Neural cell (in vitro differentiated cells): ENCODE data around the gene PTPN1.
"Not testable (repeated sequence)": the region's sequence is repeated elsewhere in the genome, so short reads cannot be mapped to it uniquely, and the experiment has no call there.

ENCODE experiments used
- CTCF ChIP-seq: fragments of 450-650 bp; IDR thresholded peaks from 2 replicates; pipeline ENCODE4 v1.5.1; 2014; ENCODE audit warnings: antibody characterized with exemption, mild to moderate bottlenecking, moderate library complexity; ENCODE audit not compliant: poor library complexity, severe bottlenecking
- EZH2 ChIP-seq: fragments of 200-600, 300-800 bp; shearing (Covaris generic), sonication (generic); IDR thresholded peaks from 2 replicates; pipeline ENCODE4 v1.6.1; 2014; ENCODE audit warnings: antibody characterized with exemption, low read length, borderline replicate concordance, mild to moderate bottlenecking; ENCODE audit not compliant: insufficient read depth, poor library complexity, severe bottlenecking
- MXI1 ChIP-seq: fragments of 450-650 bp; conservative IDR thresholded peaks from 2 replicates; pipeline ENCODE4 v1.6.1; 2014; ENCODE audit warnings: antibody characterized with exemption, mild to moderate bottlenecking; ENCODE audit not compliant: poor library complexity, severe bottlenecking
- POLR2AphosphoS5 ChIP-seq: IDR thresholded peaks from 2 replicates; pipeline ENCODE4 v1.6.1; 2012
- RAD21 ChIP-seq: fragments of 450-650 bp; conservative IDR thresholded peaks from 2 replicates; pipeline ENCODE4 v1.6.1; 2014; ENCODE audit warnings: antibody characterized with exemption, mild to moderate bottlenecking, moderate library complexity
- SMC3 ChIP-seq: fragments of 450-650 bp; conservative IDR thresholded peaks from 2 replicates; pipeline ENCODE4 v1.6.1; 2014; ENCODE audit warnings: antibody characterized with exemption, mild to moderate bottlenecking, moderate library complexity; ENCODE audit not compliant: poor library complexity
- TAF1 ChIP-seq: IDR thresholded peaks from 2 replicates; pipeline ENCODE4 v1.6.1; 2012; ENCODE audit warnings: low read depth
- TF ChIP-seq, protein P1 (sequence below): IDR thresholded peaks from 2 replicates; pipeline ENCODE4 v1.6.1; 2012; ENCODE audit warnings: borderline replicate concordance

GRCh38 chr20:50539798-50540197, 29.6 kb downstream of the PTPN1 start:
- TF ChIP-seq CTCF, EZH2, RAD21, POLR2AphosphoS5, SMC3, TAF1, MXI1: not testable (repeated sequence)
- TF ChIP-seq, protein P1, sequence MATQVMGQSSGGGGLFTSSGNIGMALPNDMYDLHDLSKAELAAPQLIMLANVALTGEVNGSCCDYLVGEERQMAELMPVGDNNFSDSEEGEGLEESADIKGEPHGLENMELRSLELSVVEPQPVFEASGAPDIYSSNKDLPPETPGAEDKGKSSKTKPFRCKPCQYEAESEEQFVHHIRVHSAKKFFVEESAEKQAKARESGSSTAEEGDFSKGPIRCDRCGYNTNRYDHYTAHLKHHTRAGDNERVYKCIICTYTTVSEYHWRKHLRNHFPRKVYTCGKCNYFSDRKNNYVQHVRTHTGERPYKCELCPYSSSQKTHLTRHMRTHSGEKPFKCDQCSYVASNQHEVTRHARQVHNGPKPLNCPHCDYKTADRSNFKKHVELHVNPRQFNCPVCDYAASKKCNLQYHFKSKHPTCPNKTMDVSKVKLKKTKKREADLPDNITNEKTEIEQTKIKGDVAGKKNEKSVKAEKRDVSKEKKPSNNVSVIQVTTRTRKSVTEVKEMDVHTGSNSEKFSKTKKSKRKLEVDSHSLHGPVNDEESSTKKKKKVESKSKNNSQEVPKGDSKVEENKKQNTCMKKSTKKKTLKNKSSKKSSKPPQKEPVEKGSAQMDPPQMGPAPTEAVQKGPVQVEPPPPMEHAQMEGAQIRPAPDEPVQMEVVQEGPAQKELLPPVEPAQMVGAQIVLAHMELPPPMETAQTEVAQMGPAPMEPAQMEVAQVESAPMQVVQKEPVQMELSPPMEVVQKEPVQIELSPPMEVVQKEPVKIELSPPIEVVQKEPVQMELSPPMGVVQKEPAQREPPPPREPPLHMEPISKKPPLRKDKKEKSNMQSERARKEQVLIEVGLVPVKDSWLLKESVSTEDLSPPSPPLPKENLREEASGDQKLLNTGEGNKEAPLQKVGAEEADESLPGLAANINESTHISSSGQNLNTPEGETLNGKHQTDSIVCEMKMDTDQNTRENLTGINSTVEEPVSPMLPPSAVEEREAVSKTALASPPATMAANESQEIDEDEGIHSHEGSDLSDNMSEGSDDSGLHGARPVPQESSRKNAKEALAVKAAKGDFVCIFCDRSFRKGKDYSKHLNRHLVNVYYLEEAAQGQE, result not testable (repeated sequence)
